Suprapubic skin (tissue), 4 donors: ENCODE measurements around the gene GUCY1A2. TPM values are rescaled to one million over a fixed set of nuclear protein-coding genes. Genes with fewer than 3 reads are reported as not detected.

ENCODE experiments used
- DNase-seq, 2 donors: peaks; one replicate each; pipeline ENCODE4 v3.0.0-alpha.2; 2019; ENCODE audit warnings: low spot score in 2 of 2
- H3K27ac ChIP-seq: fragments of 200-600 bp; sonication (generic); one replicate; pipeline ENCODE4 v1.5.1; 2019
- H3K27me3 ChIP-seq: fragments of 200-600 bp; sonication (generic); one replicate; pipeline ENCODE4 v1.5.1; 2019
- H3K36me3 ChIP-seq: fragments of 200-600 bp; sonication (generic); one replicate; pipeline ENCODE4 v1.5.1; 2019
- H3K4me1 ChIP-seq: fragments of 200-600 bp; sonication (generic); one replicate; pipeline ENCODE4 v1.5.1; 2019
- H3K4me3 ChIP-seq: fragments of 200-600 bp; sonication (generic); one replicate; pipeline ENCODE4 v1.5.1; 2019; ENCODE audit warnings: mild to moderate bottlenecking
- H3K9me3 ChIP-seq: fragments of 200-600 bp; sonication (generic); one replicate; pipeline ENCODE4 v1.5.1; 2019
- CTCF ChIP-seq, 2 donors: fragments of 200-600 bp in 1 of 2; fragments of 450-650 bp in 1 of 2; sonication (generic) in 1 of 2; IDR thresholded peaks; one replicate each; pipeline ENCODE4 v1.5.1; 2016 to 2019; ENCODE audit warnings: antibody characterized with exemption in 2 of 2, mild to moderate bottlenecking in 1 of 2, moderate library complexity in 1 of 2
- EP300 ChIP-seq: sonication (generic); formaldehyde crosslinking; IDR thresholded peaks from one replicate; pipeline ENCODE4 v1.6.1; 2017; ENCODE audit warnings: antibody characterized with exemption
- POLR2A ChIP-seq, 2 donors: fragments of 450-650 bp; IDR thresholded peaks; one replicate each; pipeline ENCODE4 v1.6.1; 2017; ENCODE audit warnings: antibody characterized with exemption in 2 of 2, mild to moderate bottlenecking in 2 of 2, moderate library complexity in 2 of 2
- POLR2AphosphoS5 ChIP-seq, 3 donors: sonication (generic); formaldehyde crosslinking; IDR thresholded peaks; one replicate each; pipeline ENCODE4 v1.6.1; 2017; ENCODE audit warnings: antibody characterized with exemption in 3 of 3
- WGBS: methylation state at CpG from one replicate; pipeline ENCODE4 v1.1.5; 2018; 5-methylcytosine and 5-hydroxymethylcytosine counted together
- total RNA-seq, 4 donors: library from RNA; depleted of rRNA; stranded (reverse); fragments of >200 nt; gene quantifications; one replicate each; pipeline ENCODE4 v1.1.0, GENCODE V29; 2016

The GUCY1A2 gene
- total RNA-seq, 4 donors from 2014 or later: 0.49 to 2.7 (median 1.2) TPM

- no peak overlapping the region for H3K27ac ChIP-seq
- no peak for TF ChIP-seq POLR2A (IDR thresholded peaks at IDR 0.05)
- TF ChIP-seq POLR2AphosphoS5 (IDR thresholded peaks at IDR 0.05): no peak
- TF ChIP-seq CTCF (IDR thresholded peaks at IDR 0.05): no peak
- TF ChIP-seq EP300: no peak
- H3K36me3 ChIP-seq: no peaks in the 10 kb centered on the region
- H3K4me1 ChIP-seq: no peaks in the 10 kb centered on the region
- 81% methylated on average over 1 of the region's 1 CpG for WGBS
- no peak overlapping the region for H3K4me3 ChIP-seq
- no peak for DNase-seq
- no peaks in the 10 kb centered on the region for H3K27me3 ChIP-seq
- H3K9me3 ChIP-seq: no peaks in the 10 kb centered on the region
Observed at GRCh38 chr11:106748059-106748458, 270.2 kb downstream of the GUCY1A2 start.

- H3K27ac ChIP-seq: no peak overlapping the region
- no peaks in the 10 kb centered on the region for H3K9me3 ChIP-seq
- no peaks in the 10 kb centered on the region for H3K4me1 ChIP-seq
- no peaks in the 10 kb centered on the region for H3K36me3 ChIP-seq
- no peak overlapping the region for H3K4me3 ChIP-seq
- H3K27me3 ChIP-seq: no peaks in the 10 kb centered on the region
- no peak for TF ChIP-seq POLR2A (IDR thresholded peaks at IDR 0.05)
- 62% methylated on average over 1 of the region's 1 CpG for WGBS
- DNase-seq: no peak
Observed at GRCh38 chr11:106745941-106746340, 272.3 kb downstream of the GUCY1A2 start.

GRCh38 chr11:106733635-106734034, 284.6 kb downstream of the GUCY1A2 start:
- Histone ChIP-seq H3K4me1 (no peaks in the 10 kb centered on the region), H3K36me3 (no peaks in the 10 kb centered on the region), H3K4me3 (no peak overlapping the region), H3K27me3 (no peaks in the 10 kb centered on the region), H3K9me3 (peaks cover 3% of the 10 kb centered on the region), H3K27ac (no peak overlapping the region)
- TF ChIP-seq POLR2AphosphoS5 (IDR thresholded peaks at IDR 0.05): no peak
- no peak for TF ChIP-seq CTCF (IDR thresholded peaks at IDR 0.05)
- no peak for TF ChIP-seq POLR2A (IDR thresholded peaks at IDR 0.05)
- TF ChIP-seq EP300: no peak
- 54% methylated on average over 4 of the region's 4 CpGs for WGBS
- DNase-seq: no peak

GRCh38 chr11:106728859-106729258, 289.4 kb downstream of the GUCY1A2 start:
- no peak overlapping the region for H3K4me3 ChIP-seq
- H3K9me3 ChIP-seq: no peaks in the 10 kb centered on the region
- H3K4me1 ChIP-seq: no peaks in the 10 kb centered on the region
- TF ChIP-seq POLR2AphosphoS5 (IDR thresholded peaks at IDR 0.05): no peak
- no peak for TF ChIP-seq CTCF (IDR thresholded peaks at IDR 0.05)
- TF ChIP-seq POLR2A (IDR thresholded peaks at IDR 0.05): no peak
- no peak for TF ChIP-seq EP300
- no peaks in the 10 kb centered on the region for H3K27me3 ChIP-seq
- no peaks in the 10 kb centered on the region for H3K36me3 ChIP-seq
- no peak for DNase-seq
- no peak overlapping the region for H3K27ac ChIP-seq

- 92% methylated on average over 1 of the region's 1 CpG for WGBS
- H3K4me3 ChIP-seq: no peak overlapping the region
Observed at GRCh38 chr11:106728379-106728778, 289.9 kb downstream of the GUCY1A2 start.

More at GRCh38 chr11:106728379-106728778, 289.9 kb downstream of the GUCY1A2 start:
- Histone ChIP-seq H3K36me3 (no peaks in the 10 kb centered on the region), H3K9me3 (no peaks in the 10 kb centered on the region), H3K4me1 (no peaks in the 10 kb centered on the region), H3K27me3 (no peaks in the 10 kb centered on the region), H3K27ac (no peak overlapping the region)
- no peak for TF ChIP-seq POLR2A (IDR thresholded peaks at IDR 0.05)
- no peak for TF ChIP-seq CTCF (IDR thresholded peaks at IDR 0.05)
- DNase-seq: no peak
